HepG2 (cell line): ENCODE data around the gene COL27A1. TPM values are rescaled to one million over a fixed set of nuclear protein-coding genes. Genes with fewer than 3 reads are reported as not detected.

Source experiments
- FIP1L1 ChIP-seq: fragments of 200-400 bp; formaldehyde crosslinking; IDR thresholded peaks from 2 replicates; pipeline ENCODE4 v1.6.1; 2018; ENCODE audit warnings: low read depth, mild to moderate bottlenecking, low read length, moderate library complexity, borderline replicate concordance; ENCODE audit not compliant: insufficient read depth
- HIVEP1 ChIP-seq: sonication (generic); formaldehyde crosslinking; IDR thresholded peaks from 2 replicates; pipeline ENCODE4 v1.4.0; 2020; ENCODE audit warnings: mild to moderate bottlenecking, missing genetic modification reagents
- NFE2L1 ChIP-seq: sonication (generic); formaldehyde crosslinking; IDR thresholded peaks from 2 replicates; pipeline ENCODE4 v1.4.0; 2020; ENCODE audit warnings: missing genetic modification reagents, mild to moderate bottlenecking, borderline replicate concordance
- NFYC ChIP-seq: IDR thresholded peaks from 2 replicates; pipeline ENCODE4 v1.6.1; 2016; ENCODE audit warnings: missing genetic modification reagents, missing compliant biosample characterization
- PBX3 ChIP-seq: sonication (generic); formaldehyde crosslinking; IDR thresholded peaks from 2 replicates; pipeline ENCODE4 v1.8.1; 2023; ENCODE audit warnings: missing genetic modification reagents, inconsistent platforms, borderline replicate concordance
- SATB2 ChIP-seq: sonication (generic); formaldehyde crosslinking; IDR thresholded peaks from 2 replicates; pipeline ENCODE4 v1.5.0; 2020; ENCODE audit warnings: missing genetic modification reagents
- SIX1 ChIP-seq: sonication (generic); formaldehyde crosslinking; IDR thresholded peaks from 2 replicates; pipeline ENCODE4 v1.4.0; 2020; ENCODE audit warnings: missing genetic modification reagents, borderline replicate concordance
- STAT6 ChIP-seq: sonication (generic); formaldehyde crosslinking; IDR thresholded peaks from 2 replicates; pipeline ENCODE4 v1.4.0; 2020; ENCODE audit warnings: missing genetic modification reagents, mild to moderate bottlenecking, borderline replicate concordance
- THYN1 ChIP-seq: sonication (generic); formaldehyde crosslinking; IDR thresholded peaks from 2 replicates; pipeline ENCODE4 v1.8.1; 2023; ENCODE audit warnings: low read depth, mild to moderate bottlenecking, moderate library complexity, missing genetic modification reagents, borderline replicate concordance
- TP53 ChIP-seq: sonication (generic); formaldehyde crosslinking; conservative IDR thresholded peaks from 2 replicates; pipeline ENCODE4 v1.4.0; 2020; ENCODE audit warnings: missing genetic modification reagents
- ZBTB21 ChIP-seq: sonication (generic); formaldehyde crosslinking; IDR thresholded peaks from 2 replicates; pipeline ENCODE4 v1.4.0; 2020; ENCODE audit warnings: missing genetic modification reagents
- ZHX1 ChIP-seq: sonication (generic); formaldehyde crosslinking; IDR thresholded peaks from 2 replicates; pipeline ENCODE4 v1.8.1; 2022; ENCODE audit warnings: low read depth, mild to moderate bottlenecking, missing genetic modification reagents
- ZNF235 ChIP-seq: sonication (generic); formaldehyde crosslinking; IDR thresholded peaks from 2 replicates; pipeline ENCODE4 v1.8.1; 2023; ENCODE audit warnings: mild to moderate bottlenecking, missing genetic modification reagents, borderline replicate concordance
- ZNF251 ChIP-seq: sonication (generic); formaldehyde crosslinking; IDR thresholded peaks from 2 replicates; pipeline ENCODE4 v1.9.0; 2021; ENCODE audit warnings: mild to moderate bottlenecking, missing genetic modification reagents
- ZNF326 ChIP-seq: sonication (generic); formaldehyde crosslinking; IDR thresholded peaks from 2 replicates; pipeline ENCODE4 v1.4.0; 2020; ENCODE audit warnings: missing genetic modification reagents, borderline replicate concordance
- ZNF432 ChIP-seq: sonication (generic); formaldehyde crosslinking; IDR thresholded peaks from 2 replicates; pipeline ENCODE4 v1.5.0; 2020; ENCODE audit warnings: missing genetic modification reagents, mild to moderate bottlenecking, borderline replicate concordance
- ZNF441 ChIP-seq: sonication (generic); formaldehyde crosslinking; IDR thresholded peaks from 2 replicates; pipeline ENCODE4 v1.7.0; 2021; ENCODE audit warnings: missing genetic modification reagents, borderline replicate concordance
- ZNF530 ChIP-seq: sonication (generic); formaldehyde crosslinking; IDR thresholded peaks from 2 replicates; pipeline ENCODE4 v1.5.0; 2020; ENCODE audit warnings: low read depth, mild to moderate bottlenecking, missing genetic modification reagents
- ZNF552 ChIP-seq: sonication (generic); formaldehyde crosslinking; IDR thresholded peaks from 2 replicates; pipeline ENCODE4 v1.9.0; 2022; ENCODE audit warnings: missing genetic modification reagents, mild to moderate bottlenecking, borderline replicate concordance
- ZNF567 ChIP-seq: sonication (generic); formaldehyde crosslinking; IDR thresholded peaks from 2 replicates; pipeline ENCODE4 v1.8.1; 2023; ENCODE audit warnings: mild to moderate bottlenecking, missing genetic modification reagents, borderline replicate concordance
- ZNF614 ChIP-seq: IDR thresholded peaks from 2 replicates; pipeline ENCODE4 v1.6.1; 2018; ENCODE audit warnings: missing biosample characterization, missing genetic modification reagents, inconsistent platforms, borderline replicate concordance
- ZNF672 ChIP-seq: sonication (generic); formaldehyde crosslinking; IDR thresholded peaks from 2 replicates; pipeline ENCODE4 v1.8.1; 2022; ENCODE audit warnings: missing genetic modification reagents
- ZNF7 ChIP-seq: IDR thresholded peaks from 2 replicates; pipeline ENCODE4 v1.6.1; 2016; ENCODE audit warnings: missing biosample characterization, missing genetic modification reagents
- polyA plus RNA-seq, 8 experiments: library from polyadenylated mRNA; depleted of rRNA in 3 of 8; stranded (reverse) in 7 of 8; unstranded in 1 of 8; fragments of >200 nt; fragmentation: Illumina TruSeq in 4 of 8; extraction: Trizol in 4 of 8; gene quantifications; 2 replicates each; pipeline versions ENCODE4 v1.2.1 to v1.2.3, GENCODE V29; 2011 to 2016; ENCODE audit warnings: low read depth in 4 of 8, missing spikeins in 1 of 8, mixed read lengths in 1 of 8; ENCODE audit not compliant: insufficient read depth in 1 of 8
- total RNA-seq, 5 experiments: library from RNA; depleted of rRNA; stranded (reverse); fragments of >200 nt; fragmentation: Illumina TruSeq; extraction: Trizol; gene quantifications; 2 replicates each; pipeline ENCODE4 v1.2.3, GENCODE V29; 2016; ENCODE audit warnings: low read depth in 1 of 5

The COL27A1 gene
- total and polyA plus RNA-seq, 2 of the 13 experiments (the other 11 are each of a cell fraction or from before 2014, with no cell fraction given): 71.3 to 89.1 TPM

GRCh38 chr9:114123031-114123977 lies 32.0 kb upstream of the COL27A1 start (continued):
- no peak for TF ChIP-seq STAT6 (CRISPR knock-in tag)
- no peak for TF ChIP-seq HIVEP1 (CRISPR knock-in tag)
- no peak for TF ChIP-seq ZNF326 (CRISPR knock-in tag)
- no peak for TF ChIP-seq ZNF7 (CRISPR knock-in tag)
- TF ChIP-seq ZNF235 (CRISPR knock-in tag): no peak
- TF ChIP-seq ZHX1 (CRISPR knock-in tag): no peak
- no peak for TF ChIP-seq ZNF552 (CRISPR knock-in tag)
- TF ChIP-seq PBX3 (CRISPR knock-in tag): no peak
- peak; percentile 24; the same call in 1 of the 2 replicates for TF ChIP-seq ZNF614
- TF ChIP-seq ZNF441: no peak
- no peak for TF ChIP-seq ZNF432 (CRISPR knock-in tag)
- no peak for TF ChIP-seq FIP1L1
- TF ChIP-seq ZBTB21 (CRISPR knock-in tag): no peak
- TF ChIP-seq ZNF672 (CRISPR knock-in tag): no peak
- TF ChIP-seq NFYC (CRISPR knock-in tag): no peak
- TF ChIP-seq SIX1 (CRISPR knock-in tag): no peak
- TF ChIP-seq TP53 (CRISPR knock-in tag): no peak
- no peak for TF ChIP-seq NFE2L1 (CRISPR knock-in tag)
- no peak for TF ChIP-seq ZNF567 (CRISPR knock-in tag)
- TF ChIP-seq ZNF251 (CRISPR knock-in tag): no peak
- no peak for TF ChIP-seq THYN1 (CRISPR knock-in tag)
- no peak for TF ChIP-seq ZNF530 (CRISPR knock-in tag)
- no peak for TF ChIP-seq SATB2 (CRISPR knock-in tag)
